ENCODE results near the gene MAB21L4. TPM values are rescaled to one million over a fixed set of nuclear protein-coding genes. Genes with fewer than 3 reads are reported as not detected.

The MAB21L4 gene
- total and polyA plus RNA-seq, 2 donors (not counting 3 experiments of a cell fraction or from before 2014, with no cell fraction given), result not detected

GRCh38 chr2:240884221-240884620 lies 11.7 kb downstream of the MAB21L4 start:
- dilution Hi-C loops (cut with MboI; ENCODE audit: extremely low pct_ligation_motif_present, low sequenced_read_pairs), result no loop called here
- POLR2A ChIA-PET, result no interaction called here

More at GRCh38 chr2:240884221-240884620, 11.7 kb downstream of the MAB21L4 start:
- Histone ChIP-seq H3K27ac (ENCODE audit: insufficient read depth, low read depth, low read length) (no peak overlapping the region), H3K79me2 (ENCODE audit: control insufficient read depth, insufficient read depth, low read length) (no peaks in the 10 kb centered on the region), H3K9me1 (replicated peaks; ENCODE audit: control insufficient read depth, extremely low read depth, insufficient read depth, low read length) (no peaks in the 10 kb centered on the region), H3K4me3 (replicated peaks in 1 of 3; ENCODE audit: insufficient read depth in 1 of 3, low read depth in 1 of 3, low read length in 3 of 3) (no peak overlapping the region), H3K4me1 (ENCODE audit: control insufficient read depth, extremely low read depth, insufficient read depth, low read length) (no peaks in the 10 kb centered on the region), H3K36me3 (ENCODE audit: control insufficient read depth in 2 of 2, extremely low read depth in 1 of 2, insufficient read depth in 2 of 2, low read length in 2 of 2) (no peaks in the 10 kb centered on the region), H4K20me1 (replicated peaks; ENCODE audit: control insufficient read depth, extremely low read depth, insufficient read depth, low read length) (no peaks in the 10 kb centered on the region), H3K9ac (replicated peaks; ENCODE audit: extremely low read depth, insufficient read depth, low read length) (no peak overlapping the region), H3K4me2 (ENCODE audit: insufficient read depth, low read length) (no peak overlapping the region), H2AFZ (ENCODE audit: low read depth, low read length) (no peak overlapping the region), H3K9me3 (replicated peaks; ENCODE audit: control insufficient read depth, insufficient read depth, low read length) (no peaks in the 10 kb centered on the region), H3K27me3 (ENCODE audit: control insufficient read depth in 2 of 2, insufficient read depth in 2 of 2, low read length in 2 of 2) (peaks cover 0 to 1% of the 10 kb centered on the region in 2 experiments)
- intact Hi-C loops (cut with micrococcal nuclease), result no loop called here
- FAIRE-seq, result no peak
- DNase-seq (ENCODE audit: low read depth, low spot score), result no peak
- CTCF ChIA-PET, result no interaction called here
- TF ChIP-seq POLR2A (IDR thresholded peaks at IDR 0.05; ENCODE audit: low read depth, low read length) (no peak), JUN (IDR thresholded peaks at IDR 0.05; ENCODE audit: borderline replicate concordance, insufficient read depth, insufficient read length, low read depth) (no peak), GATA2 (IDR thresholded peaks at IDR 0.05; ENCODE audit: insufficient read depth, insufficient read length, low read depth, low read length) (no peak), FOS (IDR thresholded peaks at IDR 0.05; ENCODE audit: borderline replicate concordance, insufficient read depth, low read length) (no peak), EZH2 (IDR thresholded peaks at IDR 0.05; ENCODE audit: borderline replicate concordance, low read depth, low read length, severe bottlenecking) (no peak), MYC (IDR thresholded peaks at IDR 0.05; ENCODE audit: low read depth, low read length) (no peak), POLR2AphosphoS5 (IDR thresholded peaks at IDR 0.05; ENCODE audit: insufficient read depth, low read depth, low read length) (no peak)
- TF ChIP-seq, protein P1, sequence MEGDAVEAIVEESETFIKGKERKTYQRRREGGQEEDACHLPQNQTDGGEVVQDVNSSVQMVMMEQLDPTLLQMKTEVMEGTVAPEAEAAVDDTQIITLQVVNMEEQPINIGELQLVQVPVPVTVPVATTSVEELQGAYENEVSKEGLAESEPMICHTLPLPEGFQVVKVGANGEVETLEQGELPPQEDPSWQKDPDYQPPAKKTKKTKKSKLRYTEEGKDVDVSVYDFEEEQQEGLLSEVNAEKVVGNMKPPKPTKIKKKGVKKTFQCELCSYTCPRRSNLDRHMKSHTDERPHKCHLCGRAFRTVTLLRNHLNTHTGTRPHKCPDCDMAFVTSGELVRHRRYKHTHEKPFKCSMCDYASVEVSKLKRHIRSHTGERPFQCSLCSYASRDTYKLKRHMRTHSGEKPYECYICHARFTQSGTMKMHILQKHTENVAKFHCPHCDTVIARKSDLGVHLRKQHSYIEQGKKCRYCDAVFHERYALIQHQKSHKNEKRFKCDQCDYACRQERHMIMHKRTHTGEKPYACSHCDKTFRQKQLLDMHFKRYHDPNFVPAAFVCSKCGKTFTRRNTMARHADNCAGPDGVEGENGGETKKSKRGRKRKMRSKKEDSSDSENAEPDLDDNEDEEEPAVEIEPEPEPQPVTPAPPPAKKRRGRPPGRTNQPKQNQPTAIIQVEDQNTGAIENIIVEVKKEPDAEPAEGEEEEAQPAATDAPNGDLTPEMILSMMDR (IDR thresholded peaks at IDR 0.05; ENCODE audit: extremely low read depth in 1 of 2, insufficient read depth in 1 of 2, low read depth in 1 of 2, low read length in 2 of 2), result no peak
- TF ChIP-seq, protein P2, sequence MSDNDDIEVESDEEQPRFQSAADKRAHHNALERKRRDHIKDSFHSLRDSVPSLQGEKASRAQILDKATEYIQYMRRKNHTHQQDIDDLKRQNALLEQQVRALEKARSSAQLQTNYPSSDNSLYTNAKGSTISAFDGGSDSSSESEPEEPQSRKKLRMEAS (IDR thresholded peaks at IDR 0.05; ENCODE audit: insufficient read depth, insufficient read length), result no peak
- no TSS peak for BruUV-seq (replicated peaks)

All from endothelial cell of umbilical vein (primary cell).